Calu3 (cell line): Measurements from ENCODE around the gene P3H3. TPM values are rescaled to one million over a fixed set of nuclear protein-coding genes. Genes with fewer than 3 reads are reported as not detected.

Experiments used
- BruUV-seq: library from RNA; stranded (reverse); fragments of 400-500 nt; replicated peaks from 2 replicates; lab custom pipeline; 2021; lab: Mats Ljungman, UMichigan
- CTCF ChIA-PET: fragments of 300-600 bp; sonication (Branson Sonifier 250); formaldehyde crosslinking; loops from one replicate; lab custom pipeline; 2022; ENCODE audit warnings: antibody characterized with exemption; lab: Charles Lee
- DNase-seq: peaks from one replicate; pipeline ENCODE4 v3.0.0; 2022
- H3K27ac Mint-ChIP-seq: one replicate; pipeline ENCODE4 v1.8.0; 2022; ENCODE audit warnings: mixed read lengths; ENCODE audit not compliant: unreplicated experiment
- H3K27me3 Mint-ChIP-seq: one replicate; pipeline ENCODE4 v1.8.0; 2022; ENCODE audit warnings: mixed read lengths; ENCODE audit not compliant: unreplicated experiment
- H3K36me3 Mint-ChIP-seq: one replicate; pipeline ENCODE4 v1.8.0; 2022; ENCODE audit warnings: mild to moderate bottlenecking, moderate library complexity, mixed read lengths; ENCODE audit not compliant: insufficient read depth, unreplicated experiment
- H3K4me1 Mint-ChIP-seq: one replicate; pipeline ENCODE4 v1.8.0; 2022; ENCODE audit warnings: mild to moderate bottlenecking, low read depth, mixed read lengths; ENCODE audit not compliant: unreplicated experiment
- H3K4me3 Mint-ChIP-seq: one replicate; pipeline ENCODE4 v1.8.0; 2022; ENCODE audit warnings: mild to moderate bottlenecking, low read depth, moderate library complexity, mixed read lengths; ENCODE audit not compliant: unreplicated experiment
- H3K9me3 Mint-ChIP-seq: one replicate; pipeline ENCODE4 v1.8.0; 2022; ENCODE audit warnings: low read depth, mixed read lengths; ENCODE audit not compliant: unreplicated experiment
- CTCF ChIP-seq: fragments of 200-600 bp; IDR thresholded peaks from one replicate; pipeline ENCODE4 v1.8.0; 2022; ENCODE audit warnings: antibody characterized with exemption; ENCODE audit not compliant: unreplicated experiment
- intact Hi-C: fragments of 100-400 bp; cut with micrococcal nuclease; formaldehyde crosslinking; loops from one replicate; pipeline ENCODE4 v1.10.0; 2022; ENCODE audit not compliant: unreplicated experiment
- total RNA-seq: library from RNA; stranded (reverse); gene quantifications from 2 replicates; pipeline ENCODE4 v1.2.3, GENCODE V29; 2022

P3H3 gene
- total RNA-seq, 1 experiment from 2014 or later: 0.45 TPM

GRCh38 chr12:6831450-6831995, 3.3 kb downstream of the P3H3 start:
- Mint-ChIP-seq H3K27ac (no peak overlapping the region), H3K9me3 (no peaks in the 10 kb centered on the region), H3K4me1 (peaks cover 29% of the 10 kb centered on the region), H3K4me3 (no peak overlapping the region), H3K36me3 (peaks cover 16% of the 10 kb centered on the region), H3K27me3 (peaks cover 88% of the 10 kb centered on the region)
- DNase-seq: no peak
- BruUV-seq: no TSS peak
- TF ChIP-seq CTCF: no peak
- CTCF ChIA-PET: interaction anchor here (1.2 to 1.6 kb wide), 3 partner anchors 10 to 20 kb away, joined by 3 to 6 read pairs (median 5); partner anchors contain the start of genes CDCA3, GPR162 and USP5
- intact Hi-C loops: no loop called here

GRCh38 chr12:6832125-6832524, 3.9 kb downstream of the P3H3 start:
- peaks cover 28% of the 10 kb centered on the region for H3K4me1 Mint-ChIP-seq
- intact Hi-C loops: no loop called here
- BruUV-seq: no TSS peak

GRCh38 chr12:6833189-6833890, 5.1 kb downstream of the P3H3 start:
- BruUV-seq: no TSS peak
- TF ChIP-seq CTCF: no peak
- H3K4me3 Mint-ChIP-seq: no peak overlapping the region
- peaks cover 87% of the 10 kb centered on the region for H3K27me3 Mint-ChIP-seq
- peaks cover 20% of the 10 kb centered on the region for H3K4me1 Mint-ChIP-seq
- H3K9me3 Mint-ChIP-seq: no peaks in the 10 kb centered on the region
- intact Hi-C loops: no loop called here
- no peak overlapping the region for H3K27ac Mint-ChIP-seq
- CTCF ChIA-PET: interaction anchor here (0.6 to 1.3 kb wide), 3 partner anchors 34 to 124 kb away, joined by 3 to 5 read pairs (median 4); partner anchors contain the start of genes SPSB2 and TPI1
- H3K36me3 Mint-ChIP-seq: peaks cover 14% of the 10 kb centered on the region
- no peak for DNase-seq

More at GRCh38 chr12:6832125-6832524, 3.9 kb downstream of the P3H3 start:
- Mint-ChIP-seq H3K27me3 (peaks cover 88% of the 10 kb centered on the region), H3K9me3 (no peaks in the 10 kb centered on the region), H3K36me3 (peaks cover 20% of the 10 kb centered on the region), H3K27ac (no peak overlapping the region), H3K4me3 (no peak overlapping the region)
- no peak for TF ChIP-seq CTCF
- no peak for DNase-seq
- CTCF ChIA-PET: interaction anchor here (1.6 kb wide), 1 partner anchor 20 kb away, joined by 6 read pairs; the partner anchor contains the start of genes CDCA3 and USP5

GRCh38 chr12:6834254-6834653, 6.0 kb downstream of the P3H3 start:
- CTCF ChIA-PET: interaction anchor here (0.5 to 2.1 kb wide), 4 partner anchors 9 to 68 kb away, joined by 4 to 11 read pairs (median 8); partner anchors contain the start of genes CDCA3, PTMS and USP5
- DNase-seq: no peak
- Mint-ChIP-seq H3K27me3 (peaks cover 87% of the 10 kb centered on the region), H3K9me3 (no peaks in the 10 kb centered on the region), H3K4me3 (no peak overlapping the region), H3K4me1 (peaks cover 20% of the 10 kb centered on the region), H3K27ac (no peak overlapping the region), H3K36me3 (peaks cover 8% of the 10 kb centered on the region)
- intact Hi-C loops: loop anchor here (2.0 kb wide), 1 partner anchor 81 kb away; the partner anchor contains the start of gene MLF2
- no peak for TF ChIP-seq CTCF
- no TSS peak for BruUV-seq
